DMS79 (cell line): ENCODE results near the gene DAB1.

Source experiments
- DNase-seq: peaks from one replicate; lab custom pipeline; 2025; lab: John Stamatoyannopoulos, UW

DAB1 gene

GRCh38 chr1:57163325-57163724, 260.5 kb downstream of the DAB1 start:
- DNase-seq, result no peak

DNA sequence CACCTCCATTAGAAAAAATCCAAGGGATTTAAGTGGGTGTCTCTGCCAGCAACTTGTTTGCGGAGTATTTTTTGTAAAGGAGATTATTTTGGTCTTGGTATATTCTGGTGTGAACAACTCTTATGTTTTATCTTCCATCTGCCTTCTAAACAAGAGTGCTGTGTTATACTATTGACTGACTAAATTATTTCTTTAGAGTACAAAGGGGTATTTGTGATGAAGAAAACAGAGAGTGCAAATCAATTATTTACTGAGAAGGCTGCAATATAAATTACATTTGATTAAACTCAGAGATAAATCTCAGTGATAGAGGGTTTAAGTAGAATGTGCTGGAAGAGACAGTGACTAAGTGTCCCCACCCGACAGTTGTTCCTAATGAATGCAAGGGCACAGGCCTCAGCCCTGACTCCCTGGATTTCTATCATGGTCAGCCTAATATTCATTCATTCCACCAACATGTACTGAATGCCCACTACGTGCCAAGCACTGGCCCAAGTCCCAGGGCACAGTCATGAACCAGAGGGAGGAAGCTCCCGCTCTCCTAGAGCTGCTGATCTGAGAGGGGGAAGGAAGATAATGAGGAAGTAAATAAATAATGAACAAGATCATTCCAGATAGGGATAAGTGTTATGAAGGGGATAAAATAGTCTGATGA, 261.1 kb downstream of the DAB1 start:
- DNase-seq, result no peak

- no peak for DNase-seq
Measured at GRCh38 chr1:57160594-57160993, 263.3 kb downstream of the DAB1 start.

DNA sequence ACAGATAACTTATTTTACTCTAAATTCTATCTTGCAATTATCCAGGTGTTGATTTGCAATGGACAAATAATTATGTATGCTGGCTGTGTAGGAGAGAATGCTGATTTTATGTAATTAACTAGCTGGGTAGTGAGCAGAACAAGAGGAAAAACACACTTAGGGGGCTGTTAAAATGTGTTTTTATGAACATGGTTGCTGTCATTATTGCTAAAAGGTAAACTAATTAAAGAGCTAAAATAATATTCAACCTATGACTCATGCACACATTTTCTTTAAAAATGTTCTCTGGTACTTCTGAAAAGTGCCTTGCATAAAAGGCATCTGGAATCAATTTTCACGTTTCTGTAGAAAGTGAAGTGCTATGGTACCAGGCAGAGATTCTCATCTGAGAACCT, 265.3 kb downstream of the DAB1 start:
- DNase-seq, result no peak

DNA sequence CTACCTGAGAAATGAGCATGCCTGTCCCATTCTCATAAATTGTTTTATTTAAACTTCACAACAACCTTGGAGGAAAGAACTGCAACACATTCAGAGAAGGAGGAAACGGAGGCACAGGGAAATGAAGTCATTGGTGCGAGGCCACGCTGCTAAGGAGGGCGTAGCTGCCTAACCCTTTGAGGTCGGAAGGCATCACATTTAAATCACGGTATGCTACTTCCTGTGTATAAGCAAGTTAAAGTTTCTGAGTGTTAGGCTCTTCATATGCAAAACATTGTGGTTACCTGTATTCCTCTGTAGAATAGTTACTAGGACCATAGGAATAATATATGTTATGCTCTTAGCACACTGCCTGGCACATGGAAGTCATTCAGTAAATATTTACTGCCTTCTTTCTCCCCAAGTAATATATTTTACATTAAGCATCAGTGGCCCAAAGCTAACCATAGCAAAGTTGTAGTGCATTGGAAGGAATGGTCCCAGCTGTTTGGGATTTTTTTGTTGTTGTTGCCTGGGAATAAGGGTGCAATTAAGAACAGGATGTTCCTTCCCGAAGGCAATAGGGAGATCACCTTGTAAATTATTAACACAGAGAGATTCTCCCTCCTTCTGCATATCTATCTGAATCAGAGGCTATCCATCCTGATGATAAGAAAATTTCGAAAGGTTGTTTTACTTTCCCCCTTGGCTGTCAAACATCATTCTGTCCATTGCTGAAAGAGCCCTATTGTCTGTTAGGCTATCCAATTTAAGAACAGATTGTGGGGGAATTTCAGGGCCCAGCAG, 265.8 kb downstream of the DAB1 start:
- DNase-seq, result no peak

DNA sequence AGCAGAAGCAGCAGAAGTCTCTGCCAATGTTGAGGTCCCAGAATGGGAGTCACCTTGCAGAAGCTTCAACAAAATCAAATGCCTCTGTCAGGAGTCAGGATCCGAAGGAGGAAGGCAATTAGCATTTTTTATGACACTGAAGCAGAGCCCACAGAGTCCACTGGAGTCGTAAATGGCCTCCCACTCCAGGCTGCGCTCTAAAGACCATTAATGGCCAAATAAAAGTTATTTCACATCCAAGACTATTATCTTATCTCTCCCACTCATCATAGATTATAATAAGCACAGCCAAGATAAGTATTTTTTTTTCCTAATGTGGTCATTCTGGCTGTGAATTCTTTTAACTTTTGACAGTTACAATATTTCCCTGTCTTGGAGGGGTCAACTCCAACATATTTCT, 267.0 kb downstream of the DAB1 start:
- no peak for DNase-seq

- no peak for DNase-seq
Measured at GRCh38 chr1:57146100-57146499, 277.8 kb downstream of the DAB1 start.

GRCh38 chr1:57142999-57143398, 280.9 kb downstream of the DAB1 start:
- DNase-seq, result no peak

DNA sequence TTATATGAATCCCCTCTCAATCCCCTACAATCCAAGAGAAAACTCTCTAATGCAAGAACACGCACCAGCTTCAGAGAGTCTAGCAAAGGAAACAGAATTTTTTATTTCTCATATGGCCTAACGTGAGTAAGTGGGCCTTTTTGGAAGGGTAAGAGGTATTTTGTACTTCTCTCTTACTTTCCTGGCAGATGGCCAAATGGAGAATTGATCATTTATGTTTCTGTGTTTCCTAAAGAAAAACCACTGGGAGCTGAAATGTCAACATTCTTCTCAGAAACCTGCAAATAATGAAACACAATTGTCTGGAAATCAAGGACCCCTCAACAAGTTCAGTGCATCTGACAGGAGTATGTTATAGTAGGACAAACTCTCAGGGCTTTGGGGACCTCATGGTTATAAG, 281.7 kb downstream of the DAB1 start:
- no peak for DNase-seq

DNA sequence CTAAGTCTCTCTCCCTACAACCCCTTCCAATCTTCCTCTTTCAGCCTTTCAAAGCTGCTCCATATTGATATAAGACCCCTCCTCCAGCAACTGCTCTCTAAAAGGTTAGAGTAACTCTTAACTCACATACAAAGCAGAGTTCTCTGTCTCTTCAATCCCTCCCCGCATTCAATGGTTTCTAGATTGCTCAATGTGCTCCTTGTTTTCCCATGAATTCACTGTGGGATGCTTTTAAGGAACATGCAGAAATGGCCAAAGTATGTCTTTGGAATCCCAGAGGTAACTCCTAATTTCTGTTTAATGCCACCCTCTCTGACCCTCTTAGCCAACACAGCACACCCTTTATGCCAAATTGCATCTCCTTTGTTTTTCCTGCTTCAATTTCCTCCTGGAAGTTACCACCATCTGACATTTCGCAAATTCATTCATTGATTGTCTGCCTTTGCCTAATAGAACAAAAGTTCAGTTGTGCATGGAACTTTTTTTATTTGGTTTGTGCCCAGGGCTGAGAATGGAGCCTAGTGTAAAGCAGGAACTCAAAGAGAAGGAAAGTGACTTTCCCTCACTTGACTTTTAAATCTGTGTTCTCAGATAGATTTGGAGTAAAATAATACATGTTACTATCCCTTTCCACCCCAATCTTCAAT, 285.3 kb downstream of the DAB1 start:
- no peak for DNase-seq

DNA sequence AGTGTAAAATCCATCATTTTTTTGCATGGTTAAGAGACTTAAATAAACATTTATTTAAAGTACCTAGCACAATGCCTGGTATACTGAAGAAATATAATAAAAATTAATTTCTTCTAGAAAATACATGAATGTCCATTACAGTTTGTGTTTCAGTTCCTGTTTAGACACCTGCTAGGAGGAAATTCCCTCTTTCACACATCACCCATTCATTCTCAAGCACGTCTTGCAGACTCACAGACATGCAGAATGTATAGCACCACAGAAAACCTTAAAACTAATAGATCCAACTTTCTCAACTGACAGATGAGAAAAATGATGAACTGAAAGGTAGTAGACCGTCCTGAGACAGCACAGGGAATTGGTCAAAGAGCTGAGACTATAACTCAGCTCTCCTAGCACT, 285.9 kb downstream of the DAB1 start:
- DNase-seq, result no peak

GRCh38 chr1:57134803-57135202, 289.1 kb downstream of the DAB1 start:
- no peak for DNase-seq

DNA sequence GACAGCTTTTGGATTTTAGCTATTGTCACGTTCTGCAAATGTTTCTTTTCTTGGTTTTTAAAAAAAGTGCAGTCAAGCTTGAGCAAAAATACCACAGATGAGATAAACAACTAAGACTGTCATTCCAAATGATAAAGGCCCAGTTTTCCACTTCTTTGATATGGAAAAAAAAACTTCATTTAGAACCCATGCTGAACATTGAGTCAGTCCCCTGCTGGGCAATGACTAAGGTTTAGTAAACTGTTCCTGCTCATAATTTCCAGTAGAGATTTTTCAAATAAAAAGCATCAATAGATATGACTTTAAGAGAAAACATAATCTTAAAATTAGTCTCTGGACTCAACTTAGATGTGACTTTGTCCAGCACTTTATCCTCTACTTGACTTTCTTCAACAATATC, 290.2 kb downstream of the DAB1 start:
- DNase-seq, result no peak

- DNase-seq, result no peak
Measured at GRCh38 chr1:57132993-57133622, 290.8 kb downstream of the DAB1 start.

DNA sequence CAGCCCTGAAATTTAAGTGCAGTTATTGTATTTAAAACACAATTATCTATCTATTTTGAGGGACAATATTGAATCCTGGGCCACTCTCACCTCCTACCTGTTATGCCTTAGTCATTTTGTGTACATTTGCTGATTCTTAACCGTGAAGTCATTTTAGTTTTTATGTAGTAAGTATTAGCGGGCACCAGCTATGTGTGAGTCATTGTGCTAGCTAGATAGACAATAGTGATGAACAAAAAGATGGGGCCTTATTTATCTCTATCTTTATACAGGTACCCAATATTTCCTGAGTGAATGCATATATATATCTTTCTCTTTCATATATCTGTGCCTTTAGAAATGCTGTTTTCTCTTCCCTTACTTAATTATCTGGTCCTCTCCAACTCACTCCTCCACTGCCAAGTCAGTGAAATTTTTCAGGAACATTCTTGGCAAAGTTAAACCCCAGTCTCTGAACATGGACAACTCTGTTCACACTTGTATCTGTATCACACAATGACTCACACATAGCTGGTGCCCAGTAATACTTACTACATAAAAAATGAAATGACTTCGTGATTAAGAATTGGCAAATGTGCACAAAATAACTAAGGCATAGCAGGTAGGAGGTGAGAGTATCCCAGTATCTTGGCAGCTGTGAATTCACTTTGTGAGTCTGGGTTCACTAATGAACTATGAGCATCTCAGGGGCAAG, 292.0 kb downstream of the DAB1 start:
- no peak for DNase-seq

DNA sequence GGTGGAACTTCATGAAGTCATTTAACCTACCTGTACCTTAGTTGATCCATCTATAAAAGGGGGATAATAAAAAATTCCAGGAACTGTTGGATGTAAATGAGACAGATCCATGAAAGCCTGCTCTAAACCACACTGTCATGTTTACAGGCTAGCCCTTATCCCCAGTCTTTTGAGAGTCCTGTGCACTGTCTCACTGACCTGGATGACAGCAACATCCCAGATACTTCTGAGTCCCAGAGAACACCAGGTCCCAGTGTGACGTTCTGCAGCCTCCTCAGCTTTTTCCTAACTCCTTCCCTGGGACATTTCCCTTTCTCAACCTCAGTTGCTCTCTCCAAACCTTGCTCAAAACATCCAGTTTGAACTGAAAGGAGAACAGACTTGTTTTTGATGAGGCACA, 292.6 kb downstream of the DAB1 start:
- no peak for DNase-seq

DNA sequence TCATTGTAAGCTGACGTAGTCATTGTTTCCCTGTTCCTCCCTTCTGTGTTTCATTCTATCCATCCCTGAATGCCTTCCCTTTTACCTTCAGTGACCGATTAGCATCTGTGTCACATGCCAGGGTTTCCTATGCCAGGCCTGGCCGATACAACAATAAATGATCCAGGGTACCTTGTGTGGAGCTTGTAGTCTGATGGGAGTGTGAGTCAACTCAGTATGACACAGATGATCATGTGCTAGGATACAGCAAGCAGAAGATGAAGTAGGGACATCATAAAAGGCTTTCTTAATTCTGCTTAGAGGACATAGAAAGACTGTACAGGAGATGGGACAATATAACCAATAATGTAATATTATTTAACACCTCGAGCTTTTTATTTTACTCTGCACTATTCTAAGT, 294.0 kb downstream of the DAB1 start:
- DNase-seq, result no peak

DNA sequence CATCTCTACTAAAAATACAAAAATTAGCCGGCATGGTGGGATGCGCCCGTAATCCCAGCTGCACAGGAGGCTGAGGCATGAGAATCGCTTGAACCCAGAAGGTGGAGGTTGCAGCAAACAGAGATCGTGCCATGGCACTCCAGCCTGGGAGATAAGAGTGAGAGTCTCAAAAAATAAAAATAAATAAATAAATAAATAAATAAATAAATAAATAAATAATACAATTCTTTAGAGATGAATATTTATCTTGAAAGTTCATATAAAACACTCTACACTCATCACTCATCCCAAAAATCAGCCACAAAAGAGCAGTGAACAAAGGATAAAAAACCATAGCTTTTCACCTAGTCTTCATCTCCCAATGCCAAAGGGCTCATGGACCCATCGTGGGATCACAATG, 295.9 kb downstream of the DAB1 start:
- DNase-seq, result no peak

DNA sequence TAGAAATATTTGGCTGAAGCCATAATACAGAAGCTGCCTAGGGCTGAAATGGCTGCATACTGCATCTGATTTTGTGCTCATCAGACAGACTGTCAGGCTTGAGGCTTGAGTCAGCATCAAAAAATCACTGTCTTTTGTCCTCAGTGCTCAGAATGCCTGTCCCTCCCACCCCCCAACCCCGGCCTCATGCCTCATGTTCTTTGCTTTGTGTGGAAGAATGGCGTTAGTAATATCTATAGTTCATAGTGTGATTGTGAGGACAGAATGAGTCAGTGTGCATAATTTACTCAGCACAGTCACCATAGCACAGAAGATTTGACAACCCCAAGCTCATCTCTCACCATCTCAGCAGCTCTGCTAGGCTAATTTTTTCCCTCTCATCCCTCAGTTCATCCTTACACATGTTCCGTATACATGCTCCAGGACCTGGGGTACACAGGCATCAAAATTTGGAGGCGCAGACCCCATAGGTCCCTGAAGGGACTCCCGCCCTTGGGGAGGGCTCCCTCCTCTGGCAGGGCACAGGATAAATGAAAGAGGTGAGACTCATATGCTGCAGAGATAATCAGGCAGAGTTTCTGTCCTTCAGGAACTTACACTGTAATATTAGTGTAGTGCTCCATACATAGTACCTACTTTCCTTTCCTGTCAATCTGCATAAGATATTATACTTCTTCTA, 299.0 kb downstream of the DAB1 start:
- no peak for DNase-seq

DNA sequence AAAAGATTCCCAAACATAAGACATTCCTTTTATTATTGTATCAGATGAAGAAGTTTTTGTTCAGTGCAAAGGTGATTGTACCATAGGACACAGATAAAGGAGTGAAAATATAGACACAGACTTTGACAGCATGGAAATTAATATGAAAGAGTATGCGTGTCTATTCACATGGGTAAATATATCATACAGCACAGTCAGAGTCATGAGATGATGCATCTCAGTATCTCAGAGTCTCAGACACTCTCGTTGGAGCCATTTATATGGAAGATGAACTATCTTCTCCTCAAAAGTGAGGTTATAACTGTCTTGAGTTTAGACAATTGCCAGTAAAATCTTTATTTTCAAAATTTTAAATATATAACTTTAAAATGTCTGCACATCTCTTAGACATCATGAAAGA, 299.7 kb downstream of the DAB1 start:
- no peak for DNase-seq

DNA sequence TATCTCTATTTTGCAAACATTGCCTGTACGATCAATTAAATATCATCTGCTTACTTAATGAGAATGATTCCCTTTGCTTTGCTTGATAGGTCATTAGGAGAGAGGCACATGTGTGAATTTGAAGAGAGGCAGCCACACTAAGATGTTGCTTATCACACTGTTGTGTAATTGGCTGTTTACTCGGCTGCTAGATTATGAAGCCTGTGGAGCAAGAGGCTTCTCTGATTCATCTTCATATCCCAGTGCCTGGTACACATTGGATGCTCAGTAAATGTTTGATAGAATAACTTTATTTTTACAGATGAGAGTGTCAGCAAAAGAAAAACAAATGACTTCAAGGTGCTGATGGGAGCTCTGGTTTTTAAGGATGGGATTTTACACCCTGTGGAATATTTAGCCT, 301.8 kb downstream of the DAB1 start:
- DNase-seq, result no peak
